HG03469 (cell line): ENCODE results near the gene TSSK2.

Experiments
- ATAC-seq: cut with Tn5 transposase; IDR thresholded peaks from one replicate; pipeline ENCODE4 v1.9.1; 2021; ENCODE audit warnings: mild to moderate bottlenecking, moderate library complexity, moderate number of reproducible peaks; ENCODE audit not compliant: unreplicated experiment

Gene TSSK2

GRCh38 chr22:19167106-19167869 is 36.2 kb downstream of the TSSK2 start:
- ATAC-seq: no peak

GRCh38 chr22:19168088-19168890 is 37.2 kb downstream of the TSSK2 start:
- ATAC-seq: no peak

- no peak for ATAC-seq
Measured at GRCh38 chr22:19169002-19169946, 38.2 kb downstream of the TSSK2 start.

- ATAC-seq: no peak
Measured at GRCh38 chr22:19169947-19170318, 38.8 kb downstream of the TSSK2 start.

GRCh38 chr22:19172213-19173046 is 41.3 kb downstream of the TSSK2 start:
- ATAC-seq: no peak

GRCh38 chr22:19173047-19174035 is 42.2 kb downstream of the TSSK2 start:
- ATAC-seq: no peak

- no peak for ATAC-seq
Measured at GRCh38 chr22:19174106-19175025, 43.3 kb downstream of the TSSK2 start.

- ATAC-seq: no peak
Measured at GRCh38 chr22:19175026-19175601, 44.0 kb downstream of the TSSK2 start.

GRCh38 chr22:19175602-19176174 is 44.6 kb downstream of the TSSK2 start:
- no peak for ATAC-seq

GRCh38 chr22:19176175-19176643 is 45.1 kb downstream of the TSSK2 start:
- no peak for ATAC-seq

GRCh38 chr22:19176732-19177131 is 45.6 kb downstream of the TSSK2 start:
- no peak for ATAC-seq

- ATAC-seq: no peak
Measured at GRCh38 chr22:19177164-19178064, 46.3 kb downstream of the TSSK2 start.

GRCh38 chr22:19178065-19178656 is 47.1 kb downstream of the TSSK2 start:
- ATAC-seq: peak; percentile 20

GRCh38 chr22:19178657-19179496 is 47.8 kb downstream of the TSSK2 start, which contains the start of gene SLC25A1:
SLC25A1 (minus strand) TSS chr22:19178736; CDS start chr22:19178673, 63 bp downstream.
- ATAC-seq: peak; percentile 36
